Muscle layer of duodenum (tissue), 2 donors: ENCODE data around the gene TMPRSS4.

Source experiments
- H3K27ac ChIP-seq: one replicate; pipeline ENCODE4 v1.7.0; 2013; ENCODE audit warnings: mild to moderate bottlenecking, low read length
- H3K27me3 ChIP-seq: one replicate; pipeline ENCODE4 v1.7.0; 2013; ENCODE audit warnings: low read depth, mild to moderate bottlenecking, control low read depth, low read length
- H3K36me3 ChIP-seq, 2 donors: one replicate each; pipeline ENCODE4 v1.7.0; 2013; ENCODE audit warnings: low read length in 2 of 2, control low read depth in 1 of 2, mild to moderate bottlenecking in 1 of 2; ENCODE audit not compliant: insufficient read depth in 2 of 2, control insufficient read depth in 1 of 2
- H3K4me1 ChIP-seq, 2 donors: one replicate each; pipeline ENCODE4 v1.7.0; 2013; ENCODE audit warnings: low read length in 2 of 2, mild to moderate bottlenecking in 2 of 2, control low read depth in 1 of 2, moderate library complexity in 1 of 2; ENCODE audit not compliant: insufficient read depth in 2 of 2, control insufficient read depth in 1 of 2
- H3K4me3 ChIP-seq, 2 donors: one replicate each; pipeline ENCODE4 v1.7.0; 2013; ENCODE audit warnings: low read length in 2 of 2, low read depth in 1 of 2, mild to moderate bottlenecking in 1 of 2
- H3K9me3 ChIP-seq, 2 donors: one replicate each; pipeline ENCODE4 v1.7.0; 2013; ENCODE audit warnings: low read length in 2 of 2, control low read depth in 1 of 2, mild to moderate bottlenecking in 1 of 2; ENCODE audit not compliant: control insufficient read depth in 1 of 2
- donor health status: healthy.

TMPRSS4 gene

GRCh38 chr11:118095493-118095892, 18.6 kb downstream of the TMPRSS4 start:
- Histone ChIP-seq H3K27me3 (no peaks in the 10 kb centered on the region), H3K4me3 (no peak overlapping the region), H3K27ac (no peak overlapping the region), H3K4me1 (no peaks in the 10 kb centered on the region), H3K9me3 (no peaks in the 10 kb centered on the region), H3K36me3 (no peaks in the 10 kb centered on the region)

- Histone ChIP-seq H3K9me3 (no peaks in the 10 kb centered on the region), H3K4me1 (no peaks in the 10 kb centered on the region), H3K27ac (no peak overlapping the region), H3K36me3 (no peaks in the 10 kb centered on the region), H3K4me3 (no peak overlapping the region), H3K27me3 (no peaks in the 10 kb centered on the region)
Observed at GRCh38 chr11:118095967-118096367, 19.1 kb downstream of the TMPRSS4 start.

GRCh38 chr11:118098996-118099837, 22.3 kb downstream of the TMPRSS4 start:
- Histone ChIP-seq H3K27me3 (no peaks in the 10 kb centered on the region), H3K4me3 (no peak overlapping the region), H3K27ac (no peak overlapping the region), H3K4me1 (no peaks in the 10 kb centered on the region), H3K9me3 (no peaks in the 10 kb centered on the region), H3K36me3 (no peaks in the 10 kb centered on the region)

- Histone ChIP-seq H3K27me3 (no peaks in the 10 kb centered on the region), H3K9me3 (no peaks in the 10 kb centered on the region), H3K27ac (no peak overlapping the region), H3K36me3 (no peaks in the 10 kb centered on the region), H3K4me1 (no peaks in the 10 kb centered on the region), H3K4me3 (no peak overlapping the region)
Observed at GRCh38 chr11:118099838-118100556, 23.1 kb downstream of the TMPRSS4 start.

- Histone ChIP-seq H3K4me1 (no peaks in the 10 kb centered on the region), H3K9me3 (no peaks in the 10 kb centered on the region), H3K27ac (no peak overlapping the region), H3K27me3 (no peaks in the 10 kb centered on the region), H3K36me3 (no peaks in the 10 kb centered on the region), H3K4me3 (no peak overlapping the region)
Observed at GRCh38 chr11:118100691-118101232, 23.9 kb downstream of the TMPRSS4 start.

- Histone ChIP-seq H3K27ac (no peak overlapping the region), H3K4me1 (no peaks in the 10 kb centered on the region), H3K27me3 (no peaks in the 10 kb centered on the region), H3K4me3 (no peak overlapping the region), H3K36me3 (no peaks in the 10 kb centered on the region), H3K9me3 (no peaks in the 10 kb centered on the region)
Observed at GRCh38 chr11:118102721-118103261, 25.9 kb downstream of the TMPRSS4 start.

- Histone ChIP-seq H3K4me3 (no peak overlapping the region), H3K9me3 (no peaks in the 10 kb centered on the region), H3K36me3 (no peaks in the 10 kb centered on the region), H3K27ac (no peak overlapping the region), H3K27me3 (no peaks in the 10 kb centered on the region), H3K4me1 (no peaks in the 10 kb centered on the region)
Observed at GRCh38 chr11:118104491-118104890, 27.6 kb downstream of the TMPRSS4 start.

GRCh38 chr11:118105657-118106305, 28.9 kb downstream of the TMPRSS4 start:
- H3K36me3 ChIP-seq, result no peaks in the 10 kb centered on the region
- H3K4me1 ChIP-seq, result no peaks in the 10 kb centered on the region
- H3K27ac ChIP-seq, result no peak overlapping the region
- no peaks in the 10 kb centered on the region for H3K27me3 ChIP-seq
- H3K4me3 ChIP-seq, result no peak overlapping the region
- no peaks in the 10 kb centered on the region for H3K9me3 ChIP-seq

GRCh38 chr11:118106789-118107335, 30.0 kb downstream of the TMPRSS4 start:
- H3K9me3 ChIP-seq, result no peaks in the 10 kb centered on the region
- no peaks in the 10 kb centered on the region for H3K27me3 ChIP-seq
- H3K4me3 ChIP-seq, result no peak overlapping the region
- H3K27ac ChIP-seq, result no peak overlapping the region
- no peaks in the 10 kb centered on the region for H3K36me3 ChIP-seq
- no peaks in the 10 kb centered on the region for H3K4me1 ChIP-seq

GRCh38 chr11:118108513-118108912, 31.6 kb downstream of the TMPRSS4 start:
- Histone ChIP-seq H3K27ac (no peak overlapping the region), H3K4me1 (no peaks in the 10 kb centered on the region), H3K9me3 (no peaks in the 10 kb centered on the region), H3K27me3 (no peaks in the 10 kb centered on the region), H3K4me3 (no peak overlapping the region), H3K36me3 (no peaks in the 10 kb centered on the region)

GRCh38 chr11:118109231-118109630, 32.4 kb downstream of the TMPRSS4 start:
- Histone ChIP-seq H3K27me3 (no peaks in the 10 kb centered on the region), H3K36me3 (no peaks in the 10 kb centered on the region), H3K27ac (no peak overlapping the region), H3K9me3 (no peaks in the 10 kb centered on the region), H3K4me1 (no peaks in the 10 kb centered on the region), H3K4me3 (no peak overlapping the region)
